HPDE6-E6E7 (cell line): ENCODE results near the gene CD164L2.
A peak's percentile ranks its signal among the peaks of the same experiment; 100 is the strongest.

ENCODE experiments used
- DNase-seq: peaks from one replicate; pipeline ENCODE4 v3.0.0; 2011; ENCODE audit warnings: missing footprints; ENCODE audit errors: extremely low spot score

Gene CD164L2

GRCh38 chr1:27405074-27405473 lies 21.9 kb upstream of the CD164L2 start:
- no peak for DNase-seq

- no peak for DNase-seq
Measured at GRCh38 chr1:27403931-27404330, 20.8 kb upstream of the CD164L2 start.

GRCh38 chr1:27403065-27403726 lies 20.1 kb upstream of the CD164L2 start:
- DNase-seq, result no peak

GRCh38 chr1:27402349-27402754 lies 19.2 kb upstream of the CD164L2 start:
- peak; percentile 60 for DNase-seq

- DNase-seq, result no peak
Measured at GRCh38 chr1:27400963-27401341, 17.8 kb upstream of the CD164L2 start.

GRCh38 chr1:27400082-27400962 lies 17.2 kb upstream of the CD164L2 start:
- no peak for DNase-seq

GRCh38 chr1:27399251-27400025 lies 16.3 kb upstream of the CD164L2 start:
- no peak for DNase-seq

GRCh38 chr1:27398405-27399149 lies 15.4 kb upstream of the CD164L2 start:
- no peak for DNase-seq

- no peak for DNase-seq
Measured at GRCh38 chr1:27397749-27398148, 14.6 kb upstream of the CD164L2 start.

GRCh38 chr1:27397110-27397509 lies 14.0 kb upstream of the CD164L2 start:
- no peak for DNase-seq

- peak; percentile 68 for DNase-seq
Measured at GRCh38 chr1:27395441-27396195, 12.5 kb upstream of the CD164L2 start.

GRCh38 chr1:27394925-27395324 lies 11.8 kb upstream of the CD164L2 start:
- no peak for DNase-seq

GRCh38 chr1:27394282-27394658 lies 11.1 kb upstream of the CD164L2 start:
- DNase-seq, result no peak

- DNase-seq, result no peak
Measured at GRCh38 chr1:27393641-27394281, 10.6 kb upstream of the CD164L2 start.

GRCh38 chr1:27392778-27393635 lies 9.9 kb upstream of the CD164L2 start:
- no peak for DNase-seq

GRCh38 chr1:27392096-27392777 lies 9.1 kb upstream of the CD164L2 start, which contains the start of gene GPR3:
Gene GPR3, plus strand, starts transcription at chr1:27392622. Its CDS starts 1,177 bp downstream, at chr1:27393799.
- peak; percentile 85 for DNase-seq

GRCh38 chr1:27391511-27392095 lies 8.5 kb upstream of the CD164L2 start:
- DNase-seq, result peak; percentile 66

GRCh38 chr1:27388337-27389005 lies 5.3 kb upstream of the CD164L2 start:
- peak; percentile 62 for DNase-seq
